GM12874 (cell line): ENCODE results near the gene KCNJ6.

ENCODE experiments used
- CTCF ChIP-seq: IDR thresholded peaks from 2 replicates; pipeline ENCODE4 v1.5.1; 2011; ENCODE audit warnings: low read depth, mild to moderate bottlenecking, control low read depth, low read length, moderate library complexity; ENCODE audit not compliant: insufficient read depth

The KCNJ6 gene

DNA sequence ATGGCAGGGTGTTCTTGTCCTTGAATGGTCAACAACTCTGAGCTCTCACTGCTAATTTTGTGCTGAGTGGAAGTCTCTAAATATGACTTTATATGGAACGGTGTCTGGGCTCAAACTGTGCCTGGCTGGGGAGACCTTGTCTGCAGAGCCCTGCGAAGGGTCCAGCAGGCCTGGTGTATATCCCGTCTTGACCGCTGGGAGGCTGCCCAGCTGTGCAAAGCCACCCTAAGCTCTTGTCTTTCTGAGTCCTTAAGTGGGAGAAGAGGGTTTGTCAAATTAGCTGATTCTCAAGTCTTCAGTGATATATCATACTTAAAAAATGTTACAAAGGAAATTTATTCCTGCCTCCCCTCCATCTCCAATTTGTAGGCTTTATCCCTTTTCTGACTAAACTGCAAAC lies 198.7 kb downstream of the KCNJ6 start:
- TF ChIP-seq CTCF, result no peak

- peak; percentile 86 for TF ChIP-seq CTCF
Measured at GRCh38 chr21:37711836-37712568, 204.3 kb downstream of the KCNJ6 start.

- no peak for TF ChIP-seq CTCF
Measured at GRCh38 chr21:37711286-37711829, 204.9 kb downstream of the KCNJ6 start.

DNA sequence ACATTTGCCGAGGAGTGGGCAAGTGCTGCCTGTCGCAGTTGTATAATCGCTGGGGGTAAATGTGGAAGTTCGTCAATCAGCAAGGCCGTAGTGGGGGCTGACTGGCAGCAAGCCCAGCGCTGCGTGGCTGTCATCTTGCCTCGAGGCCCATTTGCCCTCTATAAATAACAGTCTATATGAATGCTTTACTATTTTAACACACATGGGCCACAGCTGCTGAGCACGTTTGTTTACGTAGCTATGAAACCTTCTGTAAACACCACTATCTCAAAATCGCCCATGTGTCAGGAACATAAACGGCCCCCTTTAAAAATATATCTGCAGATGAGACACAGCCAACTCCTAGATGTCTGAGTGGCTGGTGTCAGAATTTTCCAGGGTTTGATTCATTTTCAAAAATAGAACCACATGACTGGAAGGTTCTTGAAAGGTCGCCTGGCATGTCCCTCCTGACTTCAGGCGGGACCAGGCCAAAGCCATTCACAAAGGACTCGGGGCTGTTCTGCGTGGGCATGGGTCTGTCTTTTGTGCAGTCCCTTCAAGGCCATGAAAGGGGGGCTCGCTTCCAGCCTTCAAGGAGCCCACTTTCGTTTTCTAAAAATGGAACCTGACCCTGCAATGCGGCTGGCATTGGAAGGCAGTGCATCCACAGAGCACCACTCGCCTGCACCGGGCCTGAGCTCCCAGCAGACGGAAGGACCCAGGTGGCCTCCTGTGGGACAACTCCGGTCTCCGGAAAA lies 205.5 kb downstream of the KCNJ6 start:
- TF ChIP-seq CTCF, result no peak

GRCh38 chr21:37704751-37705150 lies 211.5 kb downstream of the KCNJ6 start:
- no peak for TF ChIP-seq CTCF

- no peak for TF ChIP-seq CTCF
Measured at GRCh38 chr21:37702241-37702640, 214.0 kb downstream of the KCNJ6 start.

DNA sequence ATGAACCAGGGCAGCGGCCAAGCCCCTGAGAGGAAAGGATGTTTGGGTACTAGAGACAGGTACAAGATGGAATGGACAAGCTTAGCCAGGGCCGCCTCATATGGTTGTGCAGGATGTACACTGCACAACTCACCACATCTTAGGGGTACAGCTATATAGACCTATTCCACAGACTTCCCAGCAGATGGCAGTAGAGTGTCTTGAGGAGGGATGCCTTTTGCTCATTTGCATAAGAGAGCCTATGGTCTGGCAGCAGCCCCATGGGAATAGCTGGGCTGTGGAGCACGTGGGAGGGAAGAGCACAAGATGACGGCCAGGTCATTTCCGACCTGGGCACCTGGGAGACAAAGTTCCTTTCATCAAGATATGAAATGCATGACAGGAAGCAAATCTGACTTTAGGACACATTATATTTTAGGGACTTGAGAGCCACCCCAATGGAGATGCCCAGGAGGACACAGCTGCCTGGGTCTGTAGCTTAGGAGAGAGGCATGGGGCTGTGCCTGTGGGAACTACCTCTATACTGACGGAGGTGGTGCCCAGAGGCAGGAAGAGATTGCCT lies 215.5 kb downstream of the KCNJ6 start:
- peak; percentile 61 for TF ChIP-seq CTCF
